Activated CD8-positive, alpha-beta memory T cell treated with anti-CD3 and anti-CD28 coated beads for 4 hours (primary cell): Measurements from ENCODE around the gene TEX22.
A peak's percentile ranks its signal among the peaks of the same experiment; 100 is the strongest.

Source experiments
- DNase-seq, 2 donors: peaks; one replicate each; pipeline ENCODE4 v3.0.0-alpha.2; 2020; ENCODE audit warnings: low read depth in 2 of 2

TEX22 gene

DNA sequence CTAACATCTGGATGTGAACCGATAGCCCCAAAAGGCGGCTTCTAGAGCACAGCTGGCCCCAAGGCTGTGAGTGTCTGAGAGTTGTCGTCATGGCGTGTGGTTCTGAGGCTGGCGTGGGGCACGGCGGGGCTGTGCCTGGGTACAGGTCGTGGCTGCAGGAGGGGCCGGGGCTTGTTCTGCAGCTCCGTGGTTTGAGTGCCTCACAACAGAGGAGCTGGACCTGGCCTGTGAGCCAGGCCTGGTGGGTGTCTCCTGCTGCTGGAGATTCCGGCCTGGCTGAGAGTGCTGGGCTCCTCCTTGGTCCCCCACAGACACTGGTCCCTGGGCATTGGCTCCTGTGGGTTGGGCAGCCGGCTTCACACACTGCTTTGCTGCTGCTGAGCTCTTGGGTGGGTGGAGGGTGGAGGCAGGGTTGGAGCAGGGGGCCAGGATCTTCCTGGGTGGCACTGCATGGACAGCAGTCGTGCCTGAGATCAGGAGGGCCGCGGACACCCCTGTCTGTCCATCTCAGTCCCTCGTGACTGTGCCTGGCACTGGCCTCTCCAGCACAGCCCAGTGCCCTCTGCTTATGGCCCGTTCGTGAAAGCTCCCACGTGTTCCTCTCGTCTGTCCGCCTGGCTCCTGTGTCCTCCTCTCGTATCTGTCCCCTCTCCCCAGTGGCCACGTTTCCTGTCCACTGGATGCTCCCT lies 31.8 kb upstream of the TEX22 start:
- DNase-seq: no peak

DNA sequence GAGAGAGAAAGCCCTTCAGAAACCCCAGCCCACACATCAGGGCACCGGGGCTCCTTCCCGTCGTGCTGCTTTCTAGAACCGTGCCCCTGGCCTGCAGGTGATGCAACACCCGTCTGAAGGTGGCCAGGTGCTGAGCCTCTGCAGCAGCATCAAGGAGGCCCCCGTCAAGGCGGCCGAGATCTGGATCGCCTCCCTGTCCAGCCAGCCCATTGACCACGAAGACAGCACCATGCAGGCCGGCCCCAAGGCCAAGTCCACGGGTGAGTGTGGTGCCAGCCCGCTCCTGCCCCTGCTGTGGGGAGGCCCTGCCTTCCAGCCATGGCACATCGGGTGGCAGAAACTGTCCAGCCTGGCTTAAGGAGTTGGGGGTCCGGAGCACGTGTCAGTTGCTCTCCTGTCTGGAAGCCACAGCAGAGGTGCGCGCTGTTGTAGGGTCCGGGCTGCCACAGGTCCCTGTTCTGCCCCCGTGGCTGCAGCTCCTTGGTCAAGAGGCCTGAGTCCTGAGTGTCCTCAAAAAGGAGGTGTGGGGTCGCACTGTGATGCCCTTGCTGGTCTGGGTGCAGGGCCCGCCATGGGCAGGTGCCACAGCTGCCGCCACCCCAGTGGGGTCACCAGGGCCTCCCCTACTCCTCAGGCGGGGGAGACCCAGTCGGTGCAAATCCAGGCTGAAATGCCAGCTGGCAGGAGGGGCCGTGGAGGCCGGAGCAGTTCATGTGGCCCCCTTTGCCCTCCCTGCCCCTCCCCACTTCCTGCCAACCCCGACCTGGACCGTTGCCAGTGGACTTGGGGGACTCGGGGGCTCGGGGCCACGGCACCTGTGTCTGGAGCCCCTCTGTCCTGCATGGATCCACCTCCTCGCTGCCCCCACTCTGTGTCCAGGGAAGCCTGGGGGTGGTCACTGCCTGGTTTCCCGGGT lies 31.0 kb upstream of the TEX22 start:
- no peak for DNase-seq

DNA sequence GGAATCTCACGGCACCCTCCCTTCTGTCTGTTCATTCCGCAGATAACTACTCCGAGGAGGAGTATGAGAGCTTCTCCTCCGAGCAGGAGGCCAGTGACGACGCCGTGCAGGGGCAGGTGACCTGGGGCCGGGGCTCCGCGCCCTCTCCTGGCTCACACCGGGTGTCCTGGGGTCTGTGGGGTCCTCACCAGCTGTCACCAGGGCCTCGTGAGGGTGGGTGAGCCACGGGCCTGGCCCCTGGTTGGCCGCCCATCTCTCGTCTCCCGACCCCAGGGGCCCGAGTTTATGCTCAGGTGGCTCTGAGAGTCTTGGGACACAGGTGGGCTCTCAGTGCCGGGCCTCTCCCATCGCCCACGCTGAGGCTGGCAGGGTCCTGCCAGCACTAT lies 30.3 kb upstream of the TEX22 start:
- no peak for DNase-seq

DNA sequence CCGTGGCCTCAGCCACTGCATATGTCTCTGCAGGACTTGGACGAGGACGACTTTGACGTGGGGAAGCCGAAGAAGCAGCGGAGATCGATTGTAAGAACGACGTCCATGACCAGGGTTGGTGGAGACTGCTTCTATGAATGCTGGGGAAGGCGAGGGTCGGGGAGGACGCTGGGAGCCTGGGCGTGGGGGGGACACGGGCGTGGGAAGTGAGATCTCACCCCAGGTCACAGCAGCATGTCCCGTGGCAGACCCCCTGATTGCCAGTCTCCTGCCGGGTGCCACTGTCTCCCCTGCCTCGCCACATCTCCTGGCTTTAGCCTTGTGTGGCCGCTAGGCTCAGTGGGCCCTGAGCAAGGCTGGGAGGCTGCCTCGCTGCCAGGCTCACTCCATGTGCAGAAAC lies 29.9 kb upstream of the TEX22 start:
- DNase-seq: no peak

DNA sequence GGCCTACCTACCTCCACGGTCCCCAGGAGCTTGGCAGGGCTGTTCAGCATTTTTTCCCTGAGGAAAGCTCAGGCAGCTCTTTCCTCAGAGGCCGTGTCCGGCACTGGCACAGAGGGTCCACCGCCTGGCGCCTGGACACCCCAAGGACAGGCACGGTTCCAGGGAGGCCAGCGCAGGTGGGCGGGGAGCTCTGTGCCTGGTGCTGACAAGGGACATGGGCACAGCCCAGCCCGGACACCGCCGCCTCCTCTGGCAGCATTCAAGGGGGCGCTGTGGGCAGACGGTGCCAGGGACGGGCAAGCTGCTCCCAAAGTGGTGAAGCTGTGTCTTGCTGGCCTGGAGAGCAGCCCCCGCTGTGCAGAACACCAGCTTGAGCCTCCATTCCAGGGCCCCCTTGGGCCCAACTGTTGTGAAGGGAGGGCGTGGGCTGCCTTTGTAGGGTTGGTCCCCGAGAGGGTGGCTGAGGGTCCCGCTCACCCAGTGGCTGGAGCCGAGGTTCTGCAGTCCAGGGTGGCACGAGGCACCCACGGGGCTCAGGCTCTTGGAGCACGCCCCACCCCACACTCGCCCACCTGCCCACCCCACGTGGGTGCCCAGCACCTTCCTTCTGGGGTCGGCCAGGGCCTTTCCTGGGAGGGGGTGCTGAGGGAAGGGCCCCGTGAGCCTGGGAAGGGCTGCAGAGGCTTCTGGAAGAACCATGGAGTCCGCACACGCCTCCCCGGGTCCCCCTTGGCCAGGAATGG lies 29.3 kb upstream of the TEX22 start:
- no peak for DNase-seq

DNA sequence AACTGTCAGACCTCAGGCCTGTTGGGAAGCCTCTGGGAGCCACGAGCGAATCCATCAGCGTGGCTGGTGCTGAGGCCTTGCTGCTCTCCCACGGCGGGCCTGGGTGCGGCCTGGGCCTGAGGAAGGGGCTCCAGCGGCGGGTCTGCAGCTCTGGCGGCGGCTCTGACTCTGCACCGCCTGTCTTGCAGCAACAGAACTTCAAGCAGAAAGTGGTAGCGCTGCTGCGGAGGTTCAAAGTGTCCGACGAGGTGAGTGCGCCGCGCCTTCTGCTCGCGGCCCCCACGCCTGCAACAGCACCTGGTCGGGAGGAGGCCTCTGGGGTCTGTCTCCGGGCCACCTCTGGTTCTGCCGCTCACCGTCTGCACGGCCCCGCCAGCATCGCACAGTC lies 28.7 kb upstream of the TEX22 start:
- no peak for DNase-seq

DNA sequence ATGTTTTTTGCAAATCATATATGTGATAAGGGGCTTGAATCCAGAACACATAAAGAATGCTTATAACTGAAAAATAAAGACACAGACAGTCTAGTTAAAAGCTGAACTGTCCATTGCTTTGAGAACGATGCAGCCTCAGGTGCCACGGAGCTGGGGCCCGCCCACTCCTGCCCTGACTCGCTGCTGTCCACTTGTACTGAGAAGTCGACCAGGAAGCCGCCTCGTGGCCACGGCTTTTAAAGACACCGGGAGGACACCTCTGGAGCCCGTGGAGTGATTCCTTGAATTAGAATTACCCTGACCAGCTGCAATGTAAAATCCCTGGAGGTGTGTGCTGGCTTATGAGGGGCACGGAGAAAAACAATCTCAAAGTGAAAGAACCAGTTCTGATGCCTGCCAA lies 23.9 kb upstream of the TEX22 start:
- no peak for DNase-seq

DNA sequence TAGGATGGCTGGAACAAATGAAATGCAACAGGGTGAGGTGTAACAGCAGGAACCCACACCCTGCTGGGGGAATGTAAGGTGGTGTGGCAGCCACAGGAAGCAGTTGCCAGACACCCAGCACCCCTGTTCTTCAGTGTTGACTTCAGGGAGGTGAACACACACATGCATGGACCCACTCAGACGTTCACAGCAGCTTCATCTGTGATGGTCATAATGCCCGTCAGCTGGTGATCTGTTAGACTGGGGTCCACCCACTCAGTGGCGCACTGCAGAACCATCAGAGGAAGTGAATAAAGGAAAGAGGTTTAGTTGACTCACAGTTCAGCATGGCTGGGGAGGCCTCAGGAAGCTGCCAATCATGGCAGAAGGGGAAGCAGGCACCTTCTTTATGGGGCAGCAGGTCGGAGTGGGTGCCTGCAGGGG lies 22.7 kb upstream of the TEX22 start:
- peak in 1 of 2 donors; percentile 17 for DNase-seq

DNA sequence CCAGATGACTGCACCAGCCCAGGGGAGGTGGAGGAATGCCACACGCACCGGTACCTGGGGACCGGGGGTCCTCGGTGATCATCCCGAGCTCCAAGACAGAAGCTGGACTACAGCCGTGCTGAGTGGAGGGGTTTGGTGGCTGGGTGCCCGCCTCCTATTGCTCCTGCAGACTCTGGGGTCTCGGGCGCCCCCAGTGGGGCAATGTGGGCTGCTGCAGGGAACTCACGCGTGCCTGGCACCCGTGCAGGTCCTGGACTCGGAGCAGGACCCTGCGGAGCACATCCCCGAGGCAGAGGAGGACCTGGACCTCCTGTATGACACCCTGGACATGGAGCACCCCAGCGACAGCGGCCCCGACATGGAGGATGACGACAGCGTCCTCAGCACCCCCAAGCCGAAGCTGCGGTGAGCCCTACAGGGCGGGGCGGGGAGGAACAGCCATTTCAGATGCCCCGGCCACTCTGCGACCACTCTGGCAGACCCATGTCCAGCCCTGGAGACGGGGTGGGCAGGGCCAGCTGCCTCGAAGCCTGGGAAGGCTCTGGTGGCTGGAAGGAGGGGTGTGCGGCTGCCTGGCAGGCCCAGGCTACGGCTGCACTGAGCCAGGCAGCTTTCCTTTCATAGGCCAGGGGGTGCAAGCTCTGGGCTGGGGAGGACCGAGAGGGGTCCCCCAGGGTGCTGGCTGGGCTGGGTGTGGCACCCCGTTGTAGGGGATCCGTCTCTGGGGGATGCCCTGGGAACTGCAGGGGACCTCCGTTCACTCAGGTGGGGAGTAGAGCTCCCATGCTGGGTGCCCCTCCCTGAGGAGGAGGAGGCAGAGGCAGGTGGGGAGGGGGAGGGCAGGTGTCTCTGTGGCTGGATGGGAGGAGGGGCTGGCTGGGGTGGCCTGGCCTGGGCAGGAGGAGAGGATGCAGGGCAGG lies 21.6 kb upstream of the TEX22 start:
- DNase-seq: no peak

DNA sequence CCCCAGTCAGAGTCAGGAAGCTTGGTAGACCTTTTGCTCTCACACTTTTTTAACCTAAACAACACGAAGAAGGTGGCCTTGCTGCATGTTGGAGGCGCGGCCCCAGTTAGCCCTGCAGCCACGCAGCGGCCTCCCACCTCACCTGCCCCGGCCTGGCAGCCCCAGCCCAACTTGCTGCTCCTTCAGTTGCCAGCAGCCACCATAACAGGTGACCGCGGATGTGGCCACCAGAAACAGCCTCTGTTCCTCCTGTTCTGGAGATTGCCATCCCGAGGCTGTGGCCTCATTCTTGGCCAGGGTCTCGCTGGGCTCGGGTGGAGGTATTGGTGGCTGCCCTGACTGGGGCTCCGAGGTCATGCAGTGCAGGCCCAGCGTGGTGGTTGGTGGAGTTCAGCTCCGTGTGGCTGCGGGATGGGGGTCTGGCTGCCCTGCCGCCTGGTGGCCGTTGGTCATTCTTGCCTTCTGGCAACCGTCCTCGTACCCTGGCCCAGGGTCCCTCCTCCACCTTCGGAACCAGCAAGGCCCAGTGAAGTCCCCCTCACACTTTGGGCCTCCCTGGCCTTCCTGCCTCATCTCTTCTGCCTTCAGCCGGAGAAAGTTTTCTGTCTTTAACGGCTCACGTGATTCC lies 20.7 kb upstream of the TEX22 start:
- no peak for DNase-seq

DNA sequence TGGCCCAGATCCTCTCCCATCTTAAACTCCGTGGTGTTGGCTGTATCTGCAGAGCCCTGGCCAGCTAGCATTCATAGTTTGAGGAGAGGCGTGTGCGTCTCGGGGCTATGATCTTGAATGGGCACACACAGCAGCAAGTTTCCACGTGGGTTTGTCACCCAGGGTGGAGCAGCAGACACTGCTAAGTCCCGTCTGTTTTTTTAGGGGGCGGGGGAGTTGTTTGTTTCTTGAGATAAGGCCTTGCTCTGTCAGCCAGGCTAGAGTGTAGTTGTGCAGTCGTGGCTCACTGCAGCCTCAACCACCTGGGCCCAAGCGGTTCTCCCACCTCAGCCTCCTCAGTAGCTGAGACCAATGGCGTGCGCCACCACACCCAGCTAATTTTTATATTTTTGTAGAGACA lies 20.1 kb upstream of the TEX22 start:
- DNase-seq: no peak

DNA sequence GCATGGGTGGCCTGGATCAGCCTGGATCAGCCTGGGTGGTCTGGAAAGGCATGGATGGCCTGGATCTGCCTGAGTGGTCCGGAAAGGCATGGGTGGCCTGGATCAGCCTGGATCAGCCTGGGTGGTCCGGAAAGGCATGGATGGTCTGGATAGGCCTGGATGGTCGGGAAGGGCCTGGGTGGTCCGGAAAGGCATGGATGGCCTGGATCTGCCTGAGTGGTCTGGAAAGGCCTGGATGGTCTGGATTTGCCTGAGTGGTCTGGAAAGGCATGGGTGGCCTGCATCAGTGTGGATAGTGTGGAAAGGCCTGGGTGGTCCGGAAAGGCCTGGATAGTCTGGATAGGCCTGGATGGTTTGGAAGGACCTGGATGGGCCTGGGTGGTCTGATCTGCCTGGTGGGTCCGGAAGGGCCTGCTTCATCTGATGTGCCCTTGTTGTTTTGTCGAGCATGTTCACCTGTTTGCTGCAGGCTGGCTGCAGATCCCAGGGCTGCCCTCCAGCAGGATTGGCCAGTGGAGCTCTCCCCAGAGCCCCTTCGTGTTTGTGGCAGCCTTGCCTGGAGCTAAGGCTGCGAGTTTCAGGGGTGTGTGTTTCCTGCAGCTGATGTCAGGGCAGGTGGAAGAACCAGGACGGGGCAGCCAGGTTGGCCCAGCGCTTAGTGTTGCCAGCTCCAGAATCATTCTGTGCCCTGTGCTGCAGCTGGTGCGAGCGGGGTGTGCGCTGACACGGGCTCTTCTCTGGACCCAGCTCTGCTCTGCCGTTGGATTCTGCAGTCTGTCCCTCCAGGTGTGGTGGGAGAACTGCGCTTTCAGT lies 19.3 kb upstream of the TEX22 start:
- no peak for DNase-seq

DNA sequence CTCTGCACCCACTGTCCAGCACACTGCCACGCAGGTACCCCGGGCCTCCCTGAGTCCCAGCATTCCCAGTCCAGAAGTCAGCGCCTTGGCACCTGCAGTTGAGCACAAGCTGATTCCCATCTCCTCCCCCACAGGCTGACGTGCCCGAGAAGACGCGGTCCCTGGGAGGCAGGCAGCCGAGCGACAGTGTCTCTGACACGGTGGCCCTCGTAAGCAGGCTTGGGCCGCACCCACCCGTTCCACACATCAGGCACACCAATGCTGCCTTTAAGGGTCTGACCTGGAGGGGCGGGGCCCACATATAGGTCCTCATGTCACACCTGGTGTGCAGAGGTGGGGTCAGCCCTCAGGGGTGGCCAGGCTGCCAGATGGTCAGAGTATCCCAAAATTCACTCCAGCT lies 18.4 kb upstream of the TEX22 start:
- DNase-seq: no peak

DNA sequence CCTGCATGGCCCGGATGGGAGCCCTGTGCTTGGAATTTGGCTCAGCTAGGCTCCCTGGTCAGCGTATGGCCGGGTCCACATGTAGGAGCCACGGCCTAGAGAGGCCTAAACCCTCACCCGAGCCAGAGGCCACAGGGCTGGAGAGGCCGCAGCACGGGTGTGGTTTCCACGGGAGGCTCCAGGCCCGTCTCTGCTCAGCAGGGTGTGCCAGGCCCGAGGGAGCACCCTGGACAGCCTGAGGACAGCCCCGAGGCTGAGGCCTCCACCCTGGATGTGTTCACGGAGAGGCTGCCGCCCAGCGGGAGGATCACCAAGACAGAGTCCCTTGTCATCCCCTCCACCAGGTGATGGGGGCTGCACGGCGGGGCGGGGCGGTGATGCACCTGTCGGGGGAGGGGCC lies 17.6 kb upstream of the TEX22 start:
- no peak for DNase-seq

DNA sequence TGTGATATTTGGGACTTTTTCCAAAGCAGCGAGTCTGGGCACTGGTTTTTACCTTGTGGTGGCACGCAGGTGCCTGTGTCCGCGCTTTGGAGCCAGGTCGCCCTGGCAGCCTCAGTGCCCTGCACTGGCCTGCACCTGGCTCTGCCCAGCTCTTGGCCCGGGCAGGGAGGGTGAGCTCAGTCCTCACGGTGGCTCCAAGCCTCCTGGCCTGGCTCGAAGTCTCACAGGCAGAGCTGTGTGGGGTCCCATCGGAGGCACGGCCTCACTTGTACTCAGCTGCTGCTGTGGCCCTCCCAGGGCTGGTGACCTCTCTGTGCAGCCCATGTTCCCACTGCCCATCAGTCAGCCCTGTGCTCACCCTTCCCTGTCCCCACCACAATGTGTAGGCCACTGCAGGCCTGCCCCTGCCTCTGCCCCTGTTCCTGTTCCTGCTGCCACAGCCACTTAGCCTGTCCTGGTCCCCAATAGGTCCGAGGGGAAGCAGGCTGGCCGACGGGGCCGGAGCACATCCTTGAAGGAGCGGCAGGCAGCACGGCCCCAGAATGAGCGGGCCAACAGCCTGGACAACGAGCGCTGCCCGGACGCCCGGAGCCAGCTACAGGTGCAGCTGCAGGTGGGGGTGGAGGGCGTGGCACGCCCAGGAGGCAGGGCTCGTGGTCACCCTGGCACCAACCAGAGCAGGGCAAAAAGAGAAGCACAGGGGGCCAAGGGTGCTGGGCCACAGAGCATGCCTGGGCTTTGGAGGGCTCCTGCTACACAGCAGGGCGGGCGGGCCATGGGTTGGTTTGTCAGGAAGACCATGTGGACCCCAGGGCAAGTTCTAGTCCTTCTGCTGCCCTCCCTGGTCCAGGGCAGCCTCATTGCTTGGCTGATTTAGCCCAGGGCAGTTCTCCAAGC lies 16.6 kb upstream of the TEX22 start:
- no peak for DNase-seq

DNA sequence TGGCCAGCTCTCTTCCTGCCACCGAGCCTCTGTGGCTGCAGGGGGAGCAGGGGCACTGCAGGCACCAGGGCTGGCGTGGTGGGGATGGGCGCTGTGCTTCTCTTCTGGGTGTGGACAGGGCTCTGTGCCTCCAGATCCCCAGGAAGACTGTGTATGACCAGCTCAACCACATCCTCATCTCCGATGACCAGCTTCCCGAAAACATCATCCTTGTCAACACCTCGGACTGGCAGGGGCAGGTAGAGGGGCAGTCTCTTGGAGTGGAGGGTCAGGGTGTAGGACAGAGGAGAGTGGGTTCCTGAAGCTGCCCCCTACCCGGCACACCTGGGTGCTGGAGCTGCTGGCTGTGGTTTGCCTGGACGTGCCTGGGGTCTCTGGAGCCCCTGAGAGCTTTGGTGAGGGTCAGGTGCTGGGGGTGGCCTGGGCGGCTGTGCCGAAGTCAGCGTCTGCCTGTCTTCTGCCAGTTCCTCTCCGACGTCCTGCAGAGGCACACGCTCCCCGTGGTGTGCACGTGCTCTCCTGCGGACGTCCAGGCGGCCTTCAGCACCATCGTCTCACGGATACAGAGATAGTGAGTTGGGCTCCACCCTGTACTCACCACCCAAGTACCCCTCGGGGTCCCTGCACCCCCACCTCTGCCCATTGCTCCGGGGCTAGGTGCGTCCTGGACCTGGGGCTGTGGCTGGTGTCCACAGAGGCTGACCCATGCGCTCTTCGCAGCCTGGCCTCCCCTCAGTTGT lies 15.8 kb upstream of the TEX22 start:
- no peak for DNase-seq

DNA sequence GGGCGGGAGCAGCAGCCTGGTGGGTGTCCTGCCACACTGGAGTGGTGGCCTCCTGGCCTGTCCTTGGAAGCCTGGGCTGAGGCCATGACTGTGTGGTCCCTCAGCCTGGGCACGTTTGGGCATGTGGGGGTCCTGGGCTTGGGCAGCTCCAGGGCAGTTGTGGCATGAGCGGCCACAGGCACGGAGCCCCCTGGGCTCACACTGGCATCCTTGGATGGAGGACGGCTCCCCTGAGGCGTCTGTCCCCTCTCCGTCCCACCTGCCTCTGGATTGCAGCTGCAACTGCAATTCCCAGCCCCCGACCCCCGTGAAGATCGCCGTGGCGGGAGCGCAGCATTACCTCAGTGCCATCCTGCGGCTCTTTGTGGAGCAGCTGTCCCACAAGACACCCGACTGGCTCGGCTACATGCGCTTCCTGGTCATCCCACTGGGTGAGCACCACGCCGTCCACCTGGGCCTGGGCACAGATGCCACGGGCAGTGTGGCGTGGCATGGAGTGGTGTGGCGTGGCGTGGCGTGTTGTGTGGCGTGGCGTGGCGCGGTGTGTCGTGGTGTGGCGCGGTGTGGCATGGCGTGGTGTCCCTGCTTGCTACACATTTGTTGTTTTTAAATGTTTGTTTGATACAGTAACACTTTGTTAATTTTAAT lies 15.1 kb upstream of the TEX22 start:
- no peak for DNase-seq

DNA sequence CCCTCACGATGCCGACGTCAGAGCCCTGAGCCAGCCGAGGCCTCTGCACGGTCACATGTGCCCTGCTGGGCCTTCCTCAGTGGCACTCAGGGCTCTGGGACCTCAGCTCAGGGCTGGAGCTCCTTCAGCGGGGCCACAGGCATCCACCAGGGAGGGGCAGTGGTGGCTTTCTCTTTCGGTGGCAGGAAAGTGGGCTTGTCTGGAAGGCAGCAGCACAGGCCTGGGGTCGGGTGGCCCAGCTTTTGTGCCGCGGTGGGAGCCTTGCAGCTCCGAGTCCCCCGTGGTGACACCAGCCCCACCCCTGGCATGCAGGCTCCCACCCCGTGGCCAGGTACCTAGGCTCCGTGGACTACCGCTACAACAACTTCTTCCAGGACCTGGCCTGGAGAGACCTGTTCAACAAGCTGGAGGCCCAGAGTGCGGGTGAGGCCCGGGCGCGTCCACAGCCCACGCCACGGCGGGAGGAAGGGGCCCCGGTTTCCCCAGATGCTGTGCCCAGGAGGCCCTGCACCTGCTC lies 14.2 kb upstream of the TEX22 start:
- DNase-seq: no peak
